KMS-11 (cell line): Measurements from ENCODE around the gene GTF2F2.

Source experiments
- H2AFZ ChIP-seq: fragments of 200-600 bp; sonication (generic); 2 replicates; pipeline ENCODE4 v1.6.1; 2016; ENCODE audit warnings: antibody characterized with exemption, mixed run types, low read depth
- H3K27ac ChIP-seq: fragments of 200-600 bp; sonication (generic); 2 replicates; pipeline ENCODE4 v1.6.1; 2016; ENCODE audit warnings: mild to moderate bottlenecking, mixed run types
- H3K27me3 ChIP-seq: fragments of 200-600 bp; sonication (generic); 2 replicates; pipeline ENCODE4 v1.6.1; 2017; ENCODE audit warnings: mild to moderate bottlenecking, low read depth, mixed run types, moderate library complexity; ENCODE audit not compliant: insufficient read depth
- H3K36me3 ChIP-seq: fragments of 200-600 bp; sonication (generic); 2 replicates; pipeline ENCODE4 v1.6.1; 2017; ENCODE audit warnings: mild to moderate bottlenecking, mixed run types; ENCODE audit not compliant: insufficient read depth
- H3K4me1 ChIP-seq: fragments of 200-600 bp; sonication (generic); 2 replicates; pipeline ENCODE4 v1.6.1; 2016; ENCODE audit warnings: mild to moderate bottlenecking, low read depth, mixed run types; ENCODE audit not compliant: poor library complexity, severe bottlenecking
- H3K4me2 ChIP-seq: fragments of 200-600 bp; sonication (generic); 2 replicates; pipeline ENCODE4 v1.7.0; 2016; ENCODE audit warnings: mild to moderate bottlenecking, mixed run types
- H3K4me3 ChIP-seq: fragments of 200-600 bp; sonication (generic); IDR thresholded peaks from 2 replicates; pipeline ENCODE4 v1.6.1; 2017; ENCODE audit warnings: low read depth, low read length, mixed read lengths; ENCODE audit not compliant: insufficient read depth
- H3K79me2 ChIP-seq: fragments of 200-600 bp; sonication (generic); 2 replicates; pipeline ENCODE4 v1.6.1; 2016; ENCODE audit warnings: low read depth, mixed run types; ENCODE audit not compliant: insufficient read depth
- H3K9ac ChIP-seq: fragments of 200-600 bp; sonication (generic); 2 replicates; pipeline ENCODE4 v1.6.1; 2016; ENCODE audit warnings: mild to moderate bottlenecking, mixed run types
- H4K20me1 ChIP-seq: fragments of 200-600 bp; sonication (generic); 2 replicates; pipeline ENCODE4 v1.6.1; 2016; ENCODE audit warnings: mild to moderate bottlenecking, mixed run types; ENCODE audit not compliant: insufficient read depth
- CTCF ChIP-seq: fragments of 200-600 bp; sonication (generic); conservative IDR thresholded peaks from 2 replicates; pipeline ENCODE4 v1.6.1; 2017; ENCODE audit warnings: low read depth, mild to moderate bottlenecking, antibody characterized with exemption, low read length, moderate library complexity, mixed read lengths

The GTF2F2 gene

GRCh38 chr13:45205124-45205523 is 84.8 kb downstream of the GTF2F2 start:
- H3K4me2 ChIP-seq = no peak overlapping the region

GRCh38 chr13:45206340-45206739 is 86.0 kb downstream of the GTF2F2 start:
- H3K9ac ChIP-seq = no peak overlapping the region
- no peak overlapping the region for H3K27ac ChIP-seq
- no peak overlapping the region for H3K4me3 ChIP-seq
- no peaks in the 10 kb centered on the region for H3K36me3 ChIP-seq
- no peaks in the 10 kb centered on the region for H3K27me3 ChIP-seq
- no peaks in the 10 kb centered on the region for H3K79me2 ChIP-seq
- no peak overlapping the region for H2AFZ ChIP-seq
- no peak for TF ChIP-seq CTCF
- no peaks in the 10 kb centered on the region for H4K20me1 ChIP-seq
- H3K4me1 ChIP-seq = peaks cover 37% of the 10 kb centered on the region
- no peak overlapping the region for H3K4me2 ChIP-seq

More at GRCh38 chr13:45205124-45205523, 84.8 kb downstream of the GTF2F2 start:
- no peak overlapping the region for H3K27ac ChIP-seq
- no peaks in the 10 kb centered on the region for H3K27me3 ChIP-seq
- no peak overlapping the region for H3K4me3 ChIP-seq
- H3K4me1 ChIP-seq = peaks cover 37% of the 10 kb centered on the region
- no peaks in the 10 kb centered on the region for H3K36me3 ChIP-seq
- no peak for TF ChIP-seq CTCF
- H2AFZ ChIP-seq = no peak overlapping the region
- no peaks in the 10 kb centered on the region for H4K20me1 ChIP-seq
- no peak overlapping the region for H3K9ac ChIP-seq
- no peaks in the 10 kb centered on the region for H3K79me2 ChIP-seq

GRCh38 chr13:45207319-45207718 is 87.0 kb downstream of the GTF2F2 start:
- TF ChIP-seq CTCF = no peak
- H3K4me2 ChIP-seq = no peak overlapping the region
- no peaks in the 10 kb centered on the region for H4K20me1 ChIP-seq
- no peak overlapping the region for H2AFZ ChIP-seq
- H3K9ac ChIP-seq = no peak overlapping the region
- H3K27ac ChIP-seq = no peak overlapping the region
- H3K36me3 ChIP-seq = no peaks in the 10 kb centered on the region
- H3K4me1 ChIP-seq = peaks cover 32% of the 10 kb centered on the region
- no peak overlapping the region for H3K4me3 ChIP-seq
- H3K27me3 ChIP-seq = no peaks in the 10 kb centered on the region
- H3K79me2 ChIP-seq = no peaks in the 10 kb centered on the region

- H3K36me3 ChIP-seq = no peaks in the 10 kb centered on the region
- no peak for TF ChIP-seq CTCF
- H4K20me1 ChIP-seq = no peaks in the 10 kb centered on the region
- H3K27ac ChIP-seq = no peak overlapping the region
- peaks cover 24% of the 10 kb centered on the region for H3K4me1 ChIP-seq
- H3K79me2 ChIP-seq = no peaks in the 10 kb centered on the region
- H2AFZ ChIP-seq = no peak overlapping the region
- no peak overlapping the region for H3K9ac ChIP-seq
- no peak overlapping the region for H3K4me2 ChIP-seq
- H3K4me3 ChIP-seq = no peak overlapping the region
- H3K27me3 ChIP-seq = no peaks in the 10 kb centered on the region
Measured at GRCh38 chr13:45208132-45208531, 87.8 kb downstream of the GTF2F2 start.
